GM18870 (cell line): Measurements from ENCODE around the gene HDAC4.

Experiments used
- ATAC-seq: cut with Tn5 transposase; IDR thresholded peaks from one replicate; pipeline ENCODE4 v1.9.1; 2021; ENCODE audit warnings: moderate library complexity; ENCODE audit not compliant: unreplicated experiment

Gene HDAC4

GRCh38 chr2:239370876-239371725 lies 29.7 kb downstream of the HDAC4 start:
- ATAC-seq: no peak

- ATAC-seq: no peak
Observed at GRCh38 chr2:239370403-239370802, 30.4 kb downstream of the HDAC4 start.

GRCh38 chr2:239369631-239370161 lies 31.1 kb downstream of the HDAC4 start:
- ATAC-seq: peak; percentile 82

- no peak for ATAC-seq
Observed at GRCh38 chr2:239368906-239369552, 31.8 kb downstream of the HDAC4 start.

GRCh38 chr2:239368321-239368720 lies 32.5 kb downstream of the HDAC4 start:
- ATAC-seq: no peak

- no peak for ATAC-seq
Observed at GRCh38 chr2:239366740-239367139, 34.1 kb downstream of the HDAC4 start.

- no peak for ATAC-seq
Observed at GRCh38 chr2:239365782-239366435, 34.9 kb downstream of the HDAC4 start.

- no peak for ATAC-seq
Observed at GRCh38 chr2:239365071-239365781, 35.6 kb downstream of the HDAC4 start.

- ATAC-seq: no peak
Observed at GRCh38 chr2:239363946-239364637, 36.7 kb downstream of the HDAC4 start.

- no peak for ATAC-seq
Observed at GRCh38 chr2:239362507-239362906, 38.3 kb downstream of the HDAC4 start.

GRCh38 chr2:239361311-239361642 lies 39.5 kb downstream of the HDAC4 start:
- no peak for ATAC-seq

- no peak for ATAC-seq
Observed at GRCh38 chr2:239360421-239361310, 40.2 kb downstream of the HDAC4 start.

- ATAC-seq: no peak
Observed at GRCh38 chr2:239360008-239360407, 40.8 kb downstream of the HDAC4 start.

GRCh38 chr2:239359196-239359912 lies 41.5 kb downstream of the HDAC4 start:
- ATAC-seq: no peak

- ATAC-seq: no peak
Observed at GRCh38 chr2:239358062-239358754, 42.6 kb downstream of the HDAC4 start.

GRCh38 chr2:239355724-239356123 lies 45.1 kb downstream of the HDAC4 start:
- no peak for ATAC-seq

GRCh38 chr2:239355139-239355538 lies 45.7 kb downstream of the HDAC4 start:
- ATAC-seq: no peak

- no peak for ATAC-seq
Observed at GRCh38 chr2:239354791-239355136, 46.1 kb downstream of the HDAC4 start.
